ENCODE results near the gene RLBP1.

The RLBP1 gene

DNA sequence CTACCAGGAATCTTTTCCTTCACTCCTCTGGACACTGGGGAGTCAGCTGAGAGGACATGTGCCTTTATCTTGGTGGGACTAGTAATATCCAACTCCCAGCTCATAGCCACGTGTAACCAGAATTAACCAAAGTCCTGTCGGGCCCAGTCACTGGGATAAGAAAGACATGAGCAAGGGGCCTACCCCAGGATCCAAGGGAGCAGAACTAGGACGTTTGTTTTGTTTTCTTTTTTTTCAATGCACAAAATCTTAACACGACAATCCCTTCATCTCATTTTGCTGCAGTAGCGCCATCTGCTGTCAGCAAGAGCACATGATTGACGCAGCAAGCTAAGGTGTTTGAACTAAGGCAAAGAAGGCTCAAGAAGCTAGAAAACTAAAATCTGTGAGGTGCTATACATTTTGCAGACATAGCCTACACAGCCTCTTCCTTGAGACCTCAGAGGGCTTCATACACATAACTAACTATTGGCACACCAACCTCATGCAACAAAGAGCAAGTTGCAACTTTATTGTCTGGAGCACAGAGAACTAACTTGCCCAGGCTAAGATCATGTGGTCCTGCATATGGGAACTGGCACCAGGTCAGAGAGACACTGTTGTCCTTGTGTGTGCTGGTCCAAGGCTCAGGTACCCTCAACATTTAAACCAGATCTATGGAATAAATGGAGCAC is 43.6 kb downstream of the RLBP1 start:
- peak; percentile 77 for DNase-seq

GRCh38 chr15:89177116-89177515 is 44.3 kb downstream of the RLBP1 start:
- no peak for DNase-seq

- DNase-seq, result no peak
Observed at GRCh38 chr15:89175617-89176191, 45.7 kb downstream of the RLBP1 start.

DNA sequence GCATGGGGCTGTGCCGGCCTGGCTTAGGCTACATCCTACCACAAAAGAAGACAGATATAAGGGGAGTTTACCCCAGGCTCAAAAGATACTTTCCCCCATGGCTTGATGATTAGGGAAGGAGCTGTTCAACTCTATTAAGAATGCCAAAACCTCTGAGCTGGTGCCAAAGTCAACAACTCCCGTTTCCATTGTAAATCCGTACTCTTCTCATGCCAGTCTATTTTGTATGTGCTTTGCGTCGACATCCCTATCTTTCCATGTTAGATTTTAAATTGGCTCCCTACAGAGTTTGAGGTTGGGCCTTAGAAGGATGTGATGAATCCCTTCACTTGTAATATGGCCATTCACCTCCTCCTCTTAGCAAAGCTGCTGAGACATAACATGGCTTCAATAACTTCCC is 46.9 kb downstream of the RLBP1 start:
- DNase-seq, result no peak

DNA sequence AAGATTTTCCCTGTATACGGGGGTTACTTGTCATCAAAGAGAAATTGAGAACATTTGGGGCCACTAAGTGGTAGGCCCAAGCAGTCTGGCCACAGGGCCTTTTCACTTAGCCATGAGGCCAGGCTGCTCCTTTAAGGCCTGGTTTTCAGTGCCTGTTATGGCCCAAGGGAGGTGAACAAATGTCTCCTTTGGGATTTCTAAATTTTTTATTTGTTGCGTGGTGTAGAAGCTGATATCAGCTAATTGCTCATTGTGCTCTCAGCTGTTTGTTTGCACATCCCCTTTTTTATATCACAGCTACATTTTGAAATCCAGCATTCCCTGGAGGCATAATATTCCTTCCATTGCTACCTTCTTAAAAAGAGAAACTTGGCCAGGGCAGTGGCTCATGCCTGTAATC is 48.5 kb downstream of the RLBP1 start:
- DNase-seq, result no peak

DNA sequence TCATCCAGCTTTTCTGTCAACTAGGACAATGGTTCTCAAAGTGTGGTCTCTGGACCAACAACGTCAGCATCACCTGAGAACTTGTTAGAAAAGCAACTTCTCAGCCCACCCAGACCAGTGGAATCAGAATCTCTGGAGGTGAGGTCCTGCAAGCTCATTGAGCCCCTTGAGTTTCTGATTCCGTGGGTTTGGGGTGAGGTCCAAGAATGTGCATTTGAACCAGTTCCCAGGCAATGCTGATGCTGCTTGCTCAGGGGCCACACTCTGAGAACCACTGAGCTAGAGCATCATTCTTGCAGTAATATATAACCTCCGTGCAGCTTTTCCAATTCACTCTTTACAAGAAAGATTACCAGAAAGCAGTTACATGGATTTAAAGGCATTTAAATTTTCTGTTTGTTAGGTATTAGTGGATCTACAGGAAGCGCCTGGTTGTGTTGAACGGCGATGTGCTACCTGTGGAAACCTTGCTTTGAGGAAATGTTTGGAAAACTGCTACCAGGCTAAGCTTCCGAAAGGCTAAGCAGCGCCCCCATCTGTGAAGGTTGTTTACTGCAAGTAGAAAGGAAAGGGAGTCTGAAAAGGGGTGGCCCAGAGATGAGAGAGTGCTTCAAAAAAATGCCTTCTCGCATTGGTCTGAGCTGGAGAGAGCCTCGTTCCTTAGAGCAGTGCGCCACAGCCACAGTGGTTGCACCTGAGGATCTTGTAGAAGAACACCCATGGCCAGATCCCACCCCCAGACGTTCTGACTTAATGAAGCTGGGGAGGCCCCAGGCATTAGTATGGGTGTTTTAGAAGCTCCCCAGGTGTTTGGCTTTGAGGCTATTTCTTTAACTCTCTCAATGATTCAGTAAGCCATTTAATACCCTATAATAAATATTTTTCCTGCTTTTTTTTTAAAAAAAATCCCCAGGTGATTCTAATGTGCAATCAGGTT is 50.0 kb downstream of the RLBP1 start:
- DNase-seq, result peak; percentile 81

DNA sequence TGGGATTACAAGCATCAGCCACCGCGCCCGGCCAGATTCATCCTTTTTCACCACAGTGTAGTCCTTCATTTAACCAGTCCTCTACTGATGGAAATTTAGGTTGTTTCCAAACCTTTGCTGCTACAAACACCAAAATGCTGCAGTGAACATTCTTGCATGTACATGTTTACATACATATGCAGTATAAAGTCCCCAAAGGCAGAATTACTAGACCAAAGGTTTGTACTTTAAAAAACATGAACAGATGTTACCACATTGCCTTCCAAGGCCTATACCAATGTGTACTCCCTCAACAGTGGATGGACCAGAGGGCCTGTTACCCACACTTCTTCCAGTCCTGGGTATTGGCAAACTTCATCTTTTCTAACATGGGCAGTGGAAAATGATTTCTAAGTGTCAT is 51.0 kb downstream of the RLBP1 start:
- no peak for DNase-seq

DNA sequence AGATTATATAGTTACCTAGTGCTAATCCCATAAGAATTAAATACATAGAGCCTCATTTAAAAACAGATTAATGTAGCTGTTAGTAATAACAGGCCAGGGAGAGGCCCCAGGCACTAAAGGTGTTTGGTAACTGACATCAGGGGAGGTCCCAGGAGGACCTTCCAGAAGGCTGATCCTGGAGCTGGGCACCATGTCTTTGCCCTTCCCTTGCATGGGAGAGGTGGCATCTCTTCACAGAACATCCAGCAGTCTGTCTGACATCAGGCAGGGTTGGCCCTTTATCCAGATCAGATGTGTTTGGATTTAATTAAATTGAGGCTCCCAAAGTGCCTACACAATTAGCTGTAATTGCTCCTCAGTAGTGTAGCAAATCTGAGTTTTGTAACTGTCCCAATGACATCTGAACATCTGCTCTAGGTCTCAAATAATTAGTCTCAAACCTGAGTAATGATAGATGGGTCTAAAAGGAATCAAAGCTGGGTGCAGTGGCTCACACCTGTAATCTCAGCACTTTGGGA is 53.0 kb downstream of the RLBP1 start:
- no peak for DNase-seq

DNA sequence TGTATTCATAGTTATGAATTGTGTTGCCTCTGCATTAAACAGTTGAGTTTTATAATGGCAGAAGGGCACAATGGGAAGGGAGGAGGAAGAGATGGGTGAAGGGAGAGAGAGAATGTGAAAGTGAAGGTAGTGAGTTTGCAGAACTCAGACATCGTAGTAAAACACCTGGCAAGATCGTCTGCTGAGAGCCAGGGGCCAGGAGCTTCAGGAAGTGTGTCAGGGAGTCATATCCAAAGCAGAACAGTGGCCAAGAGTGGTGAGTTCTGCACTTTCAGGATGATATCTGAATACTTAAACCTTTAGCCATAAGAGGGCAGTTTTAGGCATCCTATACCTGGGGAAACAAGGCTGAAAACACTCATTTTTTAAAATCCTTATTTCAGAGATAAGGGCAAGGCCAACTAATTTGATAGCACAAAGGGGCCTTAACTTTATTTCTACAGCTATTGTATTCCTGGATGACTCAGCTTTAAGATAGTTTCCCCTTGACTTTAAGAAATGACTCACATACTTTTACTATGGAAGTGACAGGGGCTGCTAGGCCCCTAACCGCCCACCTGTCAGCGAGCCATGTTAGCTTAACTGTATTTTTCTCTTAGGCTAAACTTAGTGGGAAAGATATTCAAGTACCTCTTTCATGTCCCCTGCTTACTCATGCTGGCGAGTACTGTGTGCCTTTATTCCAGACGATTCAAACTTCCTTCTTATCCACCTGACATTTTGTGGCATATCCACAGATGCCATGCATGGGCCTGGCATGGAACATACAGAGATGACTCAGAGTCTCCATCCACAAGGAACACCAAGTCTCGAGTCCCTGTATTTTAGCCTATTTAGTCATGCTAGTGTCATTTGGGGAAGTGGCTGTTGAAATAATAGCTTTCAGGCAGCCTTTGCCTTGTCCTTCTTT is 53.9 kb downstream of the RLBP1 start:
- DNase-seq, result peak; percentile 45

DNA sequence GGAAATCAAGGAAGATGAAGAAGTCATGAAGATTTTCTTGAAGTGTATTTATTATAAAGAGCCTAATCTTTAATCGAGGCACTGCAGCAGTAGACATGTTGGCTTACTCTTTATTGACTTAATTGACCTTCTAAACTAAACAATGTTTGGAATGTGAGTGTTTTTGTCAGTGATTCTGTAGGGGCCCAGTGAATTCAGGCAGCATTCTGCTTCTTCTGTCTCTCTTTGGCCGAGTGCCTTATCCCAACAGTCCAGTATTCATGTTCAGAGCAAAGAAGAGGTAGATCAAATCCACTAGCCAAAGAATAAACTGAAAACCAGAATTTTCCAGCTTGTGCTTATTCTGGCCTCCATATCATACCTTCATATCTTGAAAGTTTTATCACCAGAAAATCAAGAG is 55.7 kb downstream of the RLBP1 start:
- no peak for DNase-seq

DNA sequence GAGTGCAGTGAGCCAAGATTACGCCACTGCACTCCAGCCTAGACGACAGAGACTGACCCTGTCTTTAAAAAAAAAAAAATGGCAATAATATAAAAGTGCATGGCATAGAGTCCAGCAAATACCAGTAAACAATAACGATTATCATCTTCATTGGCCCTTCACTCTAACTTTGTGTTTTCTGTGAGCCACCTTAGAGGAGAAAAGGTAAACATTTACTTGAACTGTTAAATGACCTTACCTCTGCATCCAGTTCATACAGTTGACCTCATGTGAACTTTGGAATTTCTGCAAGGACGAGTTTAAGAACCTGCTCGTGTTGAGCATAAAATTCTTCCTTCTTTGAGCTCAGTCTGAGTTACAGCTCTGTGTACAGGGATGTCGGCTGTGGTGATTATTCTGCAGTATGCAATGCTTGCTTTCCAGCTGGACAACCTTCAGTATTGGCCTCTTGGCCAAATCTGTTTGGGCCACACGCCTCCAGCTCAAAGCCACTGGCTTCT is 56.6 kb downstream of the RLBP1 start:
- DNase-seq, result no peak

GRCh38 chr15:89163271-89164055 is 57.9 kb downstream of the RLBP1 start:
- no peak for DNase-seq

DNA sequence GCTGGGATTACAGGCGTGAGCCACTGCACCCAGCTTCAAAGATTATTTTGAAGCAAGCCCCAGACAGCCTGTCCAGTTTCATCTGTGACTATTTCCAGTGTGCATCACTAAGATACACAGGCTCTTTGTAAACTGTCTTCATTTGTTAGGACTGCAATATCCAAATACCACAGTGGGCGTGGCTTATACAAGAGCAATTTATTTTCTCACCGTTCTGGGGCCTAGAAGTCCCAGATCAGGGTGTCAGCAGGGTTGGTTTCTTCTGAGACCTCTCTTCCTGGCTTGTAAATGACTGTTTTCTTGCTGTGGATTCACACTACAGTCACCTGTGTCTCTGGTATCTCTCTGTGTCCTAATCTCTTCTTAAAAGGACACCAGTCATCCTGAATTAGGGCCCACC is 59.7 kb downstream of the RLBP1 start:
- DNase-seq, result no peak

Measured in DMS53 (cell line).